Natural killer cell (primary cell): Measurements from ENCODE around the gene ZNF12. TPM values are rescaled to one million over a fixed set of nuclear protein-coding genes. Genes with fewer than 3 reads are reported as not detected.

Experiments used
- ATAC-seq, 3 donors: fragments of 150-1000 bp in 2 of 3; fragments of 200-7000 bp in 1 of 3; cut with Tn5 transposase; 1 replicate in 1 of 3; 2 replicates in 2 of 3; pipeline ENCODE4 v1.10.0; 2021; ENCODE audit warnings: mild to moderate bottlenecking in 2 of 3, moderate library complexity in 2 of 3
- DNase-seq, 2 donors: peaks; one replicate each; pipeline versions ENCODE4 v3.0.0 to v3.0.0-alpha.2; 2013 to 2021; ENCODE audit warnings: mixed read lengths in 1 of 2
- H3K27ac ChIP-seq: one replicate; pipeline ENCODE4 v1.5.1; 2013; ENCODE audit warnings: mild to moderate bottlenecking, low read length
- H3K27me3 ChIP-seq: one replicate; pipeline ENCODE4 v1.6.1; 2013; ENCODE audit warnings: low read length; ENCODE audit not compliant: control insufficient read depth, insufficient read depth
- H3K36me3 ChIP-seq: one replicate; pipeline ENCODE4 v1.6.1; 2013; ENCODE audit warnings: low read length; ENCODE audit not compliant: control insufficient read depth, insufficient read depth
- H3K4me1 ChIP-seq: one replicate; pipeline ENCODE4 v1.6.1; 2013; ENCODE audit warnings: low read length; ENCODE audit not compliant: control insufficient read depth, insufficient read depth
- H3K4me3 ChIP-seq: one replicate; pipeline ENCODE4 v1.5.1; 2013; ENCODE audit warnings: low read length
- H3K9me3 ChIP-seq: one replicate; pipeline ENCODE4 v1.6.1; 2013; ENCODE audit warnings: low read length; ENCODE audit not compliant: control insufficient read depth, insufficient read depth
- H3K27ac Mint-ChIP-seq, 2 donors: one replicate each; pipeline ENCODE4 v1.8.0; 2022; ENCODE audit warnings: mild to moderate bottlenecking in 2 of 2, mixed read lengths in 2 of 2, moderate library complexity in 1 of 2
- H3K27me3 Mint-ChIP-seq, 2 donors: one replicate each; pipeline ENCODE4 v1.8.0; 2022; ENCODE audit warnings: low read depth in 2 of 2, mixed read lengths in 2 of 2
- H3K36me3 Mint-ChIP-seq: one replicate; pipeline ENCODE4 v1.8.0; 2022; ENCODE audit warnings: mixed read lengths
- H3K4me1 Mint-ChIP-seq, 2 donors: one replicate each; pipeline ENCODE4 v1.8.0; 2022; ENCODE audit warnings: mixed read lengths in 2 of 2
- H3K4me3 Mint-ChIP-seq: one replicate; pipeline ENCODE4 v1.8.0; 2022; ENCODE audit warnings: mild to moderate bottlenecking, moderate library complexity, mixed read lengths
- H3K9me3 Mint-ChIP-seq, 2 donors: one replicate each; pipeline ENCODE4 v1.8.0; 2022; ENCODE audit warnings: mixed read lengths in 2 of 2
- CTCF ChIP-seq: fragments of 200-600 bp; IDR thresholded peaks from one replicate; pipeline ENCODE4 v1.8.0; 2022; ENCODE audit warnings: antibody characterized with exemption
- WGBS: methylation state at CpG from one replicate; pipeline ENCODE4 v1.1.7; 2013; ENCODE audit warnings: missing lambda C conversion rate; ENCODE audit not compliant: insufficient coverage; 5-methylcytosine and 5-hydroxymethylcytosine counted together
- intact Hi-C: fragments of 100-400 bp; cut with micrococcal nuclease; formaldehyde crosslinking; loops from one replicate; pipeline ENCODE4 v1.14.2; 2022
- total RNA-seq, 4 donors: library from RNA; stranded (reverse); fragments of 120-200 nt in 1 of 4; gene quantifications; one replicate each; pipeline versions ENCODE4 v1.2.3 to v1.2.4, GENCODE V29; 2013 to 2022

ZNF12 gene
- total RNA-seq, 3 donors from 2014 or later (not counting 1 experiment from before 2014, with no cell fraction given) = 27.5 to 38.4 (median 28.1) TPM

- Histone ChIP-seq H3K27me3 (no peaks in the 10 kb centered on the region), H3K9me3 (no peaks in the 10 kb centered on the region), H3K36me3 (no peaks in the 10 kb centered on the region), H3K27ac (no peak overlapping the region), H3K4me1 (no peaks in the 10 kb centered on the region), H3K4me3 (no peak overlapping the region)
- no peak for TF ChIP-seq CTCF
- no peak overlapping the region for H3K4me3 Mint-ChIP-seq
- 81% methylated on average over 5 of the region's 5 CpGs for WGBS
- H3K36me3 Mint-ChIP-seq = no peaks in the 10 kb centered on the region
- intact Hi-C loops = no loop called here
- no peak for DNase-seq
- no peak overlapping the region for H3K27ac Mint-ChIP-seq
- peaks cover 0 to 8% of the 10 kb centered on the region in 2 donors for H3K4me1 Mint-ChIP-seq
- peaks cover 26 to 27% of the 10 kb centered on the region in 2 donors for H3K27me3 Mint-ChIP-seq
- no peaks in the 10 kb centered on the region for H3K9me3 Mint-ChIP-seq
- ATAC-seq = no peak
These were observed 7.6 kb upstream of the ZNF12 start for GRCh38 chr7:6714360-6714759.

- Histone ChIP-seq H3K36me3 (no peaks in the 10 kb centered on the region), H3K4me1 (peaks cover 19% of the 10 kb centered on the region), H3K9me3 (no peaks in the 10 kb centered on the region), H3K27me3 (no peaks in the 10 kb centered on the region), H3K27ac (no peak overlapping the region), H3K4me3 (no peak overlapping the region)
- ATAC-seq (no peak), DNase-seq (no peak)
- Mint-ChIP-seq H3K4me1 (peaks cover 22 to 23% of the 10 kb centered on the region in 2 donors), H3K27ac (no peak overlapping the region), H3K4me3 (no peak overlapping the region), H3K9me3 (no peaks in the 10 kb centered on the region), H3K27me3 (peaks cover 16% of the 10 kb centered on the region in 2 donors), H3K36me3 (no peaks in the 10 kb centered on the region)
- 92% methylated on average over 6 of the region's 6 CpGs for WGBS
- TF ChIP-seq CTCF = no peak
- intact Hi-C loops = no loop called here
These were observed 3.1 kb upstream of the ZNF12 start for GRCh38 chr7:6709808-6710207.

GRCh38 chr7:6708304-6708703, 1.6 kb upstream of the ZNF12 start:
- ATAC-seq (no peak), DNase-seq (no peak)
- no peak for TF ChIP-seq CTCF
- H3K4me1 Mint-ChIP-seq = peaks cover 31 to 32% of the 10 kb centered on the region in 2 donors
- intact Hi-C loops = no loop called here
- no peaks in the 10 kb centered on the region for H3K36me3 Mint-ChIP-seq
- no peaks in the 10 kb centered on the region for H3K27me3 ChIP-seq
- H3K27me3 Mint-ChIP-seq = peaks cover 16% of the 10 kb centered on the region in 2 donors
- H3K36me3 ChIP-seq = peaks cover 10% of the 10 kb centered on the region
- no peaks in the 10 kb centered on the region for H3K9me3 ChIP-seq
- peak overlapping the region in 1 of 2 donors; percentile 58 for H3K27ac Mint-ChIP-seq
- WGBS = 100% methylated on average over 3 of the region's 3 CpGs
- H3K4me1 ChIP-seq = peaks cover 27% of the 10 kb centered on the region
- H3K4me3 ChIP-seq = no peak overlapping the region
- peak overlapping the region; percentile 32 for H3K4me3 Mint-ChIP-seq
- no peaks in the 10 kb centered on the region for H3K9me3 Mint-ChIP-seq
- no peak overlapping the region for H3K27ac ChIP-seq

GRCh38 chr7:6705959-6706665, 635 bp downstream of the ZNF12 start:
- Mint-ChIP-seq H3K4me1 (peaks cover 51 to 54% of the 10 kb centered on the region in 2 donors), H3K9me3 (no peaks in the 10 kb centered on the region), H3K4me3 (peak overlapping the region; percentile 94), H3K27ac (peak overlapping the region; percentile 89 to 91), H3K36me3 (peaks cover 6% of the 10 kb centered on the region), H3K27me3 (peaks cover 13 to 16% of the 10 kb centered on the region in 2 donors)
- under 1% methylated on average over 47 of the region's 47 CpGs for WGBS
- peaks cover 19% of the 10 kb centered on the region for H3K36me3 ChIP-seq
- ATAC-seq (peak; percentile 9 to 45 (median 28)), DNase-seq (peak; percentile 45 to 49)
- no peaks in the 10 kb centered on the region for H3K27me3 ChIP-seq
- H3K27ac ChIP-seq = peak overlapping the region; percentile 69
- H3K9me3 ChIP-seq = no peaks in the 10 kb centered on the region
- intact Hi-C loops = no loop called here
- H3K4me1 ChIP-seq = peaks cover 32% of the 10 kb centered on the region
- TF ChIP-seq CTCF = no peak
- peak overlapping the region; percentile 69 for H3K4me3 ChIP-seq
